CD14-positive monocyte (primary cell): ENCODE results near the gene CCN5. TPM values are rescaled to one million over a fixed set of nuclear protein-coding genes. Genes with fewer than 3 reads are reported as not detected.

Experiments used
- DNase-seq, 3 donors: peaks; one replicate each; pipeline ENCODE4 v3.0.0-alpha.2; 2011 to 2022
- H2AFZ ChIP-seq: 2 replicates; pipeline ENCODE4 v1.6.0; 2012; ENCODE audit warnings: mild to moderate bottlenecking, low read depth, low read length, inconsistent platforms; ENCODE audit not compliant: insufficient read depth, poor library complexity, severe bottlenecking
- H3K27ac ChIP-seq, 2 donors: 1 replicate in 1 of 2; 2 replicates in 1 of 2; pipeline ENCODE4 v1.5.1; 2012 to 2013; ENCODE audit warnings: low read length in 2 of 2, control low read depth in 1 of 2, inconsistent platforms in 1 of 2, low read depth in 1 of 2, mild to moderate bottlenecking in 1 of 2
- H3K27me3 ChIP-seq, 2 donors: one replicate each; pipeline versions ENCODE4 v1.6.0 to v1.6.1; 2011 to 2013; ENCODE audit warnings: low read length in 2 of 2; ENCODE audit not compliant: control insufficient read depth in 2 of 2, insufficient read depth in 2 of 2
- H3K36me3 ChIP-seq, 2 donors: replicated peaks in 1 of 2; 1 replicate in 1 of 2; 2 replicates in 1 of 2; pipeline versions ENCODE4 v1.5.1 to v1.6.1; 2012 to 2013; ENCODE audit warnings: low read length in 2 of 2, control low read depth in 1 of 2, inconsistent platforms in 1 of 2, mild to moderate bottlenecking in 1 of 2; ENCODE audit not compliant: insufficient read depth in 2 of 2, control insufficient read depth in 1 of 2
- H3K4me1 ChIP-seq, 2 donors: 1 replicate in 1 of 2; 2 replicates in 1 of 2; pipeline versions ENCODE4 v1.5.1 to v1.6.1; 2012 to 2013; ENCODE audit warnings: low read length in 2 of 2, control low read depth in 1 of 2, inconsistent platforms in 1 of 2, mild to moderate bottlenecking in 1 of 2, moderate library complexity in 1 of 2; ENCODE audit not compliant: insufficient read depth in 2 of 2, control insufficient read depth in 1 of 2
- H3K4me2 ChIP-seq: replicated peaks from 2 replicates; pipeline ENCODE3; 2012; ENCODE audit warnings: low read length, moderate library complexity, mild to moderate bottlenecking; ENCODE audit not compliant: poor library complexity, severe bottlenecking; ENCODE audit errors: extremely low read depth
- H3K4me3 ChIP-seq, 3 experiments: fragments of 200-600 bp in 1 of 3; sonication (generic) in 1 of 3; replicated peaks in 1 of 3; 1 replicate in 2 of 3; 2 replicates in 1 of 3; pipeline ENCODE4 v1.5.1; 2011 to 2013; ENCODE audit warnings: low read length in 3 of 3, mild to moderate bottlenecking in 3 of 3, control low read depth in 2 of 3, low read depth in 2 of 3, inconsistent platforms in 1 of 3, moderate library complexity in 1 of 3
- H3K79me2 ChIP-seq: 2 replicates; pipeline ENCODE4 v1.6.0; 2012; ENCODE audit warnings: mild to moderate bottlenecking, control low read depth, inconsistent platforms, low read length, moderate library complexity; ENCODE audit not compliant: insufficient read depth
- H3K9ac ChIP-seq: 2 replicates; pipeline ENCODE4 v1.6.0; 2017; ENCODE audit warnings: low read length, mild to moderate bottlenecking; ENCODE audit not compliant: insufficient read depth, poor library complexity, severe bottlenecking
- H3K9me3 ChIP-seq, 2 donors: replicated peaks in 1 of 2; 1 replicate in 1 of 2; 2 replicates in 1 of 2; pipeline versions ENCODE4 v1.5.1 to v1.6.1; 2012 to 2013; ENCODE audit warnings: low read length in 2 of 2, control low read depth in 1 of 2; ENCODE audit not compliant: control insufficient read depth in 1 of 2, insufficient read depth in 1 of 2
- H4K20me1 ChIP-seq: 2 replicates; pipeline ENCODE4 v1.6.0; 2012; ENCODE audit warnings: mild to moderate bottlenecking, low read length, control low read depth, moderate library complexity; ENCODE audit not compliant: insufficient read depth
- H3K27ac Mint-ChIP-seq, 7 donors: one replicate each; pipeline ENCODE4 v1.8.0; 2020; ENCODE audit warnings: mild to moderate bottlenecking in 7 of 7, mixed read lengths in 7 of 7, moderate library complexity in 6 of 7, inconsistent platforms in 2 of 7
- H3K27me3 Mint-ChIP-seq, 3 donors: one replicate each; pipeline ENCODE4 v1.8.0; 2021 to 2022; ENCODE audit warnings: low read depth in 3 of 3, mild to moderate bottlenecking in 3 of 3, mixed read lengths in 3 of 3, moderate library complexity in 3 of 3, inconsistent platforms in 1 of 3
- H3K36me3 Mint-ChIP-seq, 2 donors: one replicate each; pipeline ENCODE4 v1.8.0; 2020; ENCODE audit warnings: mixed read lengths in 2 of 2, inconsistent platforms in 1 of 2, mild to moderate bottlenecking in 1 of 2
- H3K4me1 Mint-ChIP-seq: one replicate; pipeline ENCODE4 v1.8.0; 2020; ENCODE audit warnings: mild to moderate bottlenecking, mixed read lengths
- H3K4me3 Mint-ChIP-seq, 2 donors: one replicate each; pipeline ENCODE4 v1.8.0; 2020; ENCODE audit warnings: mild to moderate bottlenecking in 2 of 2, mixed read lengths in 2 of 2, moderate library complexity in 1 of 2
- H3K9me3 Mint-ChIP-seq, 7 donors: one replicate each; pipeline ENCODE4 v1.8.0; 2020 to 2022; ENCODE audit warnings: mixed read lengths in 7 of 7, mild to moderate bottlenecking in 6 of 7, moderate library complexity in 6 of 7, inconsistent platforms in 2 of 7
- CTCF ChIP-seq: fragments of 200-600 bp; IDR thresholded peaks from one replicate; pipeline ENCODE4 v1.8.0; 2022; ENCODE audit warnings: antibody characterized with exemption, mild to moderate bottlenecking
- WGBS: methylation state at CpG from one replicate; pipeline ENCODE4 v1.1.5; 2013; ENCODE audit warnings: missing lambda C conversion rate; ENCODE audit not compliant: insufficient coverage; 5-methylcytosine and 5-hydroxymethylcytosine counted together
- intact Hi-C, 2 donors: fragments of 100-400 bp; cut with micrococcal nuclease; formaldehyde crosslinking; loops; one replicate each; pipeline versions ENCODE4 v1.15.0 to v1.15.1; 2023
- polyA plus RNA-seq, 3 donors: library from polyadenylated mRNA; depleted of rRNA in 1 of 3; unstranded in 2 of 3; stranded (reverse) in 1 of 3; fragments of 300-500 nt in 2 of 3; fragments of >200 nt in 1 of 3; fragmentation: Illumina TruSeq in 2 of 3; gene quantifications; 1 replicate in 2 of 3; 2 replicates in 1 of 3; pipeline ENCODE4 v1.2.3, GENCODE V29; 2012 to 2021

CCN5 gene
- polyA plus RNA-seq, 3 donors, result not detected

- Histone ChIP-seq H3K9ac (no peak overlapping the region), H3K4me2 (no peak overlapping the region), H3K4me3 (no peak overlapping the region), H2AFZ (no peak overlapping the region), H3K27me3 (peaks cover 0 to 5% of the 10 kb centered on the region in 2 donors), H3K4me1 (no peaks in the 10 kb centered on the region), H3K9me3 (peaks cover 0 to 4% of the 10 kb centered on the region in 2 donors), H4K20me1 (no peaks in the 10 kb centered on the region), H3K27ac (no peak overlapping the region), H3K79me2 (no peaks in the 10 kb centered on the region), H3K36me3 (no peaks in the 10 kb centered on the region)
- Mint-ChIP-seq H3K36me3 (no peaks in the 10 kb centered on the region), H3K4me3 (no peak overlapping the region), H3K9me3 (peaks cover 7 to 17% (median 13%) of the 10 kb centered on the region in 7 donors), H3K27ac (peak overlapping the region in 1 of 7 donors; percentile 57), H3K27me3 (peaks cover 4 to 11% (median 6%) of the 10 kb centered on the region in 3 donors), H3K4me1 (peaks cover 8% of the 10 kb centered on the region)
- 76% methylated on average over 5 of the region's 7 CpGs for WGBS
- TF ChIP-seq CTCF, result no peak
- DNase-seq, result peak; percentile 27 to 62 (median 37)
- intact Hi-C loops, result loop anchor here (10.0 kb wide), 1 partner anchor 524 kb away; the partner anchor contains the start of gene OSER1 (in 2 of the 2)
Observed at GRCh38 chr20:44738813-44739477, 23.8 kb downstream of the CCN5 start.

DNA sequence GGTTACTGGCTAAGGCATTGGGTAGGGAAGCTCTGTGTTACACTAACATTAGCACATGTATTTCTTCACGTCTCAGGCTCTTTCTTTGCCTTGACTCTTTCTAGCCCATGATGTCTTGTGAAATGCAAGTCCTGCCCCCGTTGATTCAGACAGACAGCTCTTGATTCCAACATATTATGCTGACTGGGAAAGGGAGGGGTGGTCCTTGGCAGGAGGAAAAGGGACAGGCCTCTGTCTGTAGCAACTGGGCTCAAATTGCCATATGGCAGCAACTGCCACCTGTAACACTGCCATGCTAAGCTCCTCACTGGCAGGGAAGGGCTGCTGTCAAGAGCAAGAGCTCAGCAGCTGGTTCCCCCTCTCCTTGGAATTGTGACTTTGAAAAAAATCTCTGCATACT lies 24.8 kb downstream of the CCN5 start:
- Mint-ChIP-seq H3K4me3 (no peak overlapping the region), H3K4me1 (peaks cover 8% of the 10 kb centered on the region), H3K36me3 (no peaks in the 10 kb centered on the region), H3K27ac (no peak overlapping the region), H3K27me3 (peaks cover 10 to 20% (median 11%) of the 10 kb centered on the region in 3 donors), H3K9me3 (peaks cover 8 to 17% (median 13%) of the 10 kb centered on the region in 7 donors)
- Histone ChIP-seq H2AFZ (no peak overlapping the region), H3K27me3 (peaks cover 0 to 12% of the 10 kb centered on the region in 2 donors), H3K79me2 (no peaks in the 10 kb centered on the region), H3K4me3 (no peak overlapping the region), H4K20me1 (no peaks in the 10 kb centered on the region), H3K27ac (no peak overlapping the region), H3K4me1 (no peaks in the 10 kb centered on the region), H3K4me2 (no peak overlapping the region), H3K9ac (no peak overlapping the region), H3K9me3 (peaks cover 0 to 4% of the 10 kb centered on the region in 2 donors), H3K36me3 (no peaks in the 10 kb centered on the region)
- intact Hi-C loops, result loop anchor here (10.0 kb wide), 1 partner anchor 525 kb away; the partner anchor contains the start of gene OSER1 (in 2 of the 2)
- WGBS, result 100% methylated on average over 1 of the region's 2 CpGs
- DNase-seq, result no peak
- TF ChIP-seq CTCF, result no peak
